HG02610 (cell line): Measurements from ENCODE around the gene ST3GAL3.
"Not testable (repeated sequence)": the region's sequence is repeated elsewhere in the genome, so short reads cannot be mapped to it uniquely, and the experiment has no call there.

Source experiments
- ATAC-seq: cut with Tn5 transposase; IDR thresholded peaks from one replicate; pipeline ENCODE4 v1.9.1; 2021; ENCODE audit warnings: mild to moderate bottlenecking, moderate library complexity; ENCODE audit not compliant: unreplicated experiment

The ST3GAL3 gene

DNA sequence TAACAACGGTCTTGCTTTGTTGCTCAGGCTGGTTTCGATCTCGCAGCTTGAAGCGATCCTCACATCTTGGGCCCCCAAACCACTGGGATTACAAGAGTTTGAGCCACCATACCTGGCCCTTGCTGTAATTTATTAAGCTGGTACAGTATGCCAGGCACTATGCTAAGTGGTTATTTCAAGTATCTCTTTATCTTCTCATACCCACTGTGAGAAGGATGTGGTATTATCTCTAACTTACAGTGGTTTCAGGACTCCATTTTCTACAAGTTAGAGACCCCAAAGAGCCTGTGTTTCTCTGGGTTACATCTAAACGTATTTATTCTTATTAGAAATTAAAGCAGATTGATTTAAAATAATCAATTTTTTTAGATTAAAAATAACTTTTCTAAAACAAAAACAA lies 8.1 kb upstream of the ST3GAL3 start:
- no peak for ATAC-seq

DNA sequence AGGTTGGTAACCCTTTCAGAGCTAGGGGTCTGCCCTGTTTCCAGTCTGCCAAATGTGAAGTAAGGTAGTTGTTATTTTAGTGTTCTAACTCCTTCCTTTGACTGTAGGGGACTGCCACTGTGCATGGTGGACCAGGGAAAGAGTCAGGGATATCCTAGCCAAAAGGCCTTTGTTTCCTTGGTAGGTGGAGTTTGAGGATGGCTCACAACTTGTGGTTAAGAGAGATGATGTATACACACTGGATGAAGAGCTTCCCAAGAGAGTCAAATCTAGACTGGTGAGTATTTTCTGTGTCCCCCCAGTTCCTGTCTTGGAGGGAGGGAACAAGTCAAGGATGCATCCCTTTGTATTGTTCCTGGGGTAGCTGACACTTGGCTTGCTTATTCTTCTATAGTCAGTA lies 3.5 kb upstream of the ST3GAL3 start:
- no peak for ATAC-seq

DNA sequence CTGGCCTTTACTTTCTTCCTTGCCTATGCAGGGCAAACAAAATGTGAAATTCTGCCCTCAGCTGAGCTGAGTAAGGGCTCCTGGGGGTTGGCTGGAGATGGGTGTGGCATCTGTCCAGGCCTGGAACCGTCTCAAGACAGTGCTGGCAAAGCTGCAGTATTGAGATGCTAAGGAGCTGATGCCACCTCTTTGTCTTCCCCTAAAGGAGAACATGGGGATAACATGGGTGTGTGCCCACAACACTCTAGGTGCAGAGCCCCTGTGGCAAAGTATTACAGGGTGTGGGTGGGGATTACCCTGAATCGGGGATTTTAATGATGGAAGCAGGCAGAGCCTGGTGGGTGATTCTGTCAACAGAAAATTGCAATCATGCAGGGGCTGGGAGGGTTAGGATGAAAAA lies 2.5 kb upstream of the ST3GAL3 start:
- ATAC-seq: no peak

DNA sequence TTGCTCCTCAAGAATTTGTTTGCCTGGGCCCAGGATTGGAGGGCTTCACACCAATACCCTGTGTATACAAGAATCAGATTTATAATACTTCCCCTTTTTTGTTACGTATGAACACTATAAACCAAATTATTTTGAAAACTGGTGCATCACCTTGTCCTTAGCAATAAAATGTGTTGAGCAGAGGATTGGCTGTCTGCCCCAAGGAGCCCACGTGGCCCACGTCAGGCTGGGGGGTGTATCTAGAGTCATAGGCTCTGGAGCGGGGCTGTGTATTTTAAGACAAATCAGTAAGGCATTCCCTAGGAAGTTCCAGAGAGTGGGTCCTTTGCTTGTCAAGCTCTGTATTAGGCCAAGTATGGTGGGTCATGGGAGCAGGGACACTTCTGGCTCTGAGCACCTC lies 2.0 kb upstream of the ST3GAL3 start:
- ATAC-seq: no peak

DNA sequence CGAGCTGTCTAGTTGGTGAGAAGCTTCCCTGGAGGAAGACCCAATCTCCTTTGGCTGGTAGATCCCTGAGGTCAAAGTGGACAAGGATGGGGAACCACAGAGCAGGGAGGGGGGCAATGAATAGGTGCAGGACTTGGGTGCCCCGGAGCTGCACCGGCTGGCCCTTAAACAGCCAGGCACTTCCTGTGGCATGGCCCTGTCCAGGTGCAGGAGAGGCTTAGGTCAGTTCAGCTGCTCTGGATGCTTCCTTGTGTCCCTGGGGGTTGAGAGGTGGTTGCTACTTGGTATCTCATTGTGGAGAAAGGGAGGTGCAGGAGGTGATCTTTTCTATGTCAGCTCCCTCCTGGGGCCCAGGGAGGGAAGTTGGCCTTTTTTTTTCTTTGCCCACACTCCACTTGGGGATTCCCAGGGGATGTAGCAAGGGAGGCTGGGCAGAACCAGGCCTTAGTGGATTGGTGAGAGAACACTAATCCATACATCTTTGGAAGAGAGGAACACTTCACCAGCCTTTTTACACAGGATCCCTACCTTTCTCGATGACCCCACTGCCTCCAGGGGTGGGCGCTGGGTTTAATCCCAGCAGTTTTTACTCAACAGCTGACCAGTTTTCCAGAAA lies 1.2 kb upstream of the ST3GAL3 start:
- ATAC-seq: no peak

DNA sequence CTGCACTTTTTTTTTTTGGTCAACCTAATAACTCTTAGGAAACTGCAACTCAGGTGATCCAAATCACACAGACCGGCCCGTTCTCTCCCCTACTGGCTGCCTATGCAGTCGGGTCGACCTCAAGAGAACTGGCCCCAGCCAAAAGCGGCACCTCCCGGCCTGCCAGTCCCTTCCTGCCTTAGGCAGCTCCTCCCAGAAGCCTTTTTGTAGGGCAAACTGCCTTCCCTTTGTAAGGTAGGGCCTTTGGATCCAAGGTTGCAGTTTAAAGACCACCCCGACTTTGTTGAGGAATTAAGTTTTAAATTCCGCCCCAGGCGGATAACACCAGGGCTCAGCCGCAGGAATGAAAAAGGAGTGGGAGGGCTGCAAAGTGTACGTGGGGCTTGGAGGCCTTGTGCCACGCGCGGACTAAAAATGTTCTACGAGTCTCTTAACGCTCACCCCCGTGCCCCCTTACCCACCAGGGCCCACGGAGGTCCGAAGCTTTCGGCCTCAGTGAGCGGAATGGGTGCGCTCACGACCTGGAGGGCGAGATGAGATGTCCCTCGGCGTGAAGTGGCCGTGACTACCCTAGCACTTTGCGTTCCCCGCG lies 642 bp upstream of the ST3GAL3 start:
- no peak for ATAC-seq

DNA sequence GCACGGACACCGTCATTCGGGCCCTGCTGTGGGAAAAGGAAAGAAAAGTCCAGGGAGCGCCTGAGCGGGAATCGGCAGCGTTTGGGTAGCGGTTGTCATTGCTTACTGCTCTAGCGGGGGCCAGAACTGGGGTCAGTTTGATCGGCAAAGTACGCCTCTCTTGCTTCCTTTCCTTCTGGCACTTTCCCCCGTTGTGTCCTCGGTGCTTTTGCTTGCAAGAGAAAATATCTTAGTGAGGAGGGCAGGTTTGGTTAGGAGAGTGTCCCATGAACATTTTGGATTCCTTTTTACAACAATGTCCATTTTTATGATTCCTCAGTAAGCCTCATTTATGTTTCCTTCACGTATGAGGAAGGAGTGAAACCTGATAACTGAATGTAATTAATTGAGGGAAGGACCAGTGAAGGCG lies 670 bp downstream of the ST3GAL3 start:
- ATAC-seq: no peak

DNA sequence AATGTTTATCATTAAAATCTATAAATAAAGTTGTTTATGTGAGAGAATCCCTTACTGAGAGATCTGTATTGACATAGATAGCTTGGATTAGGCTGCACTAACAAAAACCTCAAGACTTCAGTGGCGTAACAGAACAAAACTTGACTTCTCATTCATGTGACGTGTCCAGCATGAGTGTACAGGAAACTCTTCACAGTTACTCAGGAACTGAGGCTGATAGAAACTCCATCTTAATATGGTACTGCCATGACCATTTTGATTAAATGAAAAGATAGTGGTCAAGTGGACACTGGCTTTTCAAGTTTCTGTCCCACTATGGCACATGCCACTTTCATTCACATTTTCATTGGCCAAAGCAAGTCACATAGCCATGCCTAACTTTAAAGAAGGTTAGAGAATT lies 3.7 kb downstream of the ST3GAL3 start:
- no peak for ATAC-seq

DNA sequence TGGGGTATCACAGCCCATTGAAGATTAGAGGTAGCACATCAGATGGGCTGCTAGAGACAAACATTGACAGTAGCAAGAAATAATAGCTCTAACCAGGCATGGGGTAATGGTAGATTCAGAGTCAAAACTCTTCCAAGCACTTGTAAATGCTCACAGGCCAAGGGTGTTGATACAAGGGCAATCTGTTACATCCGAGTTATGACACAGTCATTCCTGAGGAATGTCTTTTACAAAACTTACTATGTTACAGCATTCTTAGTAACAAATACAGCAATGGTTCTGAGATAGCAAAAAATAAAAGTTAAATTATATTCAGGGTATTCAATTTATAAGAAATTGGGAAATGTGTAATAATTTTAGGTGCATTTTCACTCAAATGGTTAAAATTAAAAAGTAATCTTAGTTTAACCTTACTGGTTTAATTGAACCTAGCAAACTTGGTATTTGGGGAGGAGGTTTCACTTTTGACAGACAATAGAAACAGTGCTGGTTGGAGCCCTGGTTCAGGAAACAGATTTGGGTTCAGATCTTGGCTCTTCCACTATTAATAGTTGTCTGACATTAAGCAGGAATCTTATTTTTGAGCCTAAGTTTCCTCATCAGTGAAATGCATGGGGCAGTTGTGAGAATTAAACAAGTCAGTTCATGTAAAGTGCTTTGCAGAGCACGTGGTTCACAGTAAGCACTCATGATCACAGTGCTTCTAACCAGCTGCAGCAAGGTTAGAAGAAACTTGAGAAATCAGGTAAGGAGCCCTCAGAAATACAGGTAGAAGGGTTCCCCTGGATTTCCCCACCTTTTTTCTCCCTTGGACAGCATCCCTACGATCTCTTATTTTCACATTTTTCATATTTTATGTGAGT lies 4.4 kb downstream of the ST3GAL3 start:
- ATAC-seq: no peak

DNA sequence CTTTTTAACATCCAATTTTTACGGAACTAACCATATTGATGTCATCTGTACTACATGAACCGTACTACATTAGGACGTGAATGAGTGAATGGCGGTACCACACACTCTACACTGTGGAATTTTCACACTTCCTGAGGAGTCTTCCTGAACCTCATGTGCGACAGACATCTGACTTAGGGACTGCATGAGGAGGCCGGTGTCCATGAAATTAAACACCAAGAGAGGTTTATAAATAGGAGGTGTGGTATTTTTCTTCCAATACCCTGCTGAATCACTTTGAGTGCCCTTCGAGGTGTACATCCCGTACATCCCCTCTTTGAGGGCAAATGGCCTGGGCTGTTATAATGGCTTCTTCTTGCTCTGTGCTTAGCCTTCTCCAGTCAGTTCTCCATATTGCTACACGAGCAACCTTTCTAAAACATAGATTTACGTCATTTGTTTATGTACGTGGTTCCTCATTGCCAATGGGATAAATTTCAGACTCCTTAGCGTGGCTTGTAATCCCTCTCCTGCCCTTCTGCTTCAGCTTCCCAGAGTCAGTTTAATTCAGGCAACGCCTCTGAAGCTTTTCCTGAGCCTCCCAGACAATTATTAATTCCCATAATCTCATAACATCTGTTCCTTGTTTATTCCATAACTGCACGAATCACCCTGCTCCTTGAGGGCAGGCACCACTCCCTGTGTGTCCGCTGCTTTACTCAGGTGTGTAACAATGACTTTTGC lies 9.4 kb downstream of the ST3GAL3 start:
- ATAC-seq: no peak

DNA sequence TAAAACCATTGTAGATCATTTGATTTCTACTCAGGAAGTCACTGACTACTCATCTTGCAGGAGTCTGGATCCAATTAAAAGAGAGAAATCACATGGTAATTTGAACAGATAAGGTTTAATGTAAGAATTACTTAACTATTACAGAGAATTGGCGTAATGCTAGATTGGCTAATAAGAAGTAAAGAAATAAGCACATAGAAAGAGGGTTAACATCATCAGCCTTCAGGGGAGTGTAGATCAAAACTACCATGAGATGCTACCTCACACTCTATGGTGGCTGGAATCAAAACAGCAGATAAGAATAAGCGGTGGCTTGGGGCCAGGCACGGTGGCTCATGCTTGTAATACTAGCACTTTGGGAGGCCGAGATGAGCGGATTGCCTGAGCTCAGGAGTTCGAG lies 11.7 kb downstream of the ST3GAL3 start:
- no peak for ATAC-seq

DNA sequence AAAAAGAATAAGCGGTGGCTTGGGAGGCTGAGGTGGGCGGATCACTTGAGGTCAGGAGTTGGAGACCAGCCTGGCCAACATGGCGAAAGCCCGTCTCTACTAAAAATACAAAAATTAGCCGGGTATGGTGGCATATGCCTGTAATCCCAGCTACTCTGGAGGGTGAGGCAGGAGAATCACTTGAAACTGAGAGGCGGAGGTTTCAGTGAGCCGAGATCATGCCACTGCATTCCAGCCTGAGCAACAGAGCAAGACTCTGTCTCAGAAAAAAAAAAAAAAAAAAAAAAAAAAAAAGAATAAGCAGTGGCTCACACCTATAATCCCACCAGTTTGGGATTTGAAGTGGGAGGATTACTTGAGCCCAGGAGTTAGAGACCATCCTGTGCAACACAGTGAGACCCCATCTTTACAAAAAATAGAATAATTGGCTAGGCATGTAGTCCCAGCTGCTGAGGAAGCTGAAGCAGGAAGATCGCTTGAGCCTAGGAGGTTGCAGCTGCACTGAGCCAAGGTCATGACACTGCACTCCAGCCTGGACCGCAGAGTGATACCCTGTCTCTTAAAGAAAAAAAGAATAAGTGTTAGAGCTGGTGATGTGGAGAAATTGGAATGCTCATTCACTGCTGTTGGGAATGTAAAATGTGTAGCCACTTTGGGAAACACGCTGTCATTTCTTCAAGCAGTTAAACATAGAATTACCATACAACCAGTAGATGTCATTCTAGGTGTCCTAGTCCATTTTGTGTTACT lies 12.5 kb downstream of the ST3GAL3 start:
- not testable (repeated sequence) for ATAC-seq

DNA sequence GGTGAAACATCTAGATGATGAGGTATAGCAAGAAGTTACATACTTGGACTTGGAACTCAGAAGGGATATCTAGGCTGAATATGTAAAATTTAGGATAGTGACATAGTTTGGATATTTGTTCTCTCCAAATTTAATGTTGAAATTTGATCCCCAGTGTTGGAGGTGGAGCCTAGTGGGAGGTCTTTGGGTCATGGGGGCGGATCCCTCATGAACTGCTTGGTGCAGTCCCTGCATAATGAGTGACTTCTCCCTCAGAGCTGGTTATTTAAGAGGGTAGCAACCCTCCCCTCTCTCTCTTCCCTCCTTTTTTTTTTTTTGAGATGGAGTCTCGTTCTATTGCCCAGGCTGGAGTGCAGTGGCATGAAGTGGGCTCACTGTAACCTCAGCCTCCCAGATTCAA lies 15.5 kb downstream of the ST3GAL3 start:
- no peak for ATAC-seq

DNA sequence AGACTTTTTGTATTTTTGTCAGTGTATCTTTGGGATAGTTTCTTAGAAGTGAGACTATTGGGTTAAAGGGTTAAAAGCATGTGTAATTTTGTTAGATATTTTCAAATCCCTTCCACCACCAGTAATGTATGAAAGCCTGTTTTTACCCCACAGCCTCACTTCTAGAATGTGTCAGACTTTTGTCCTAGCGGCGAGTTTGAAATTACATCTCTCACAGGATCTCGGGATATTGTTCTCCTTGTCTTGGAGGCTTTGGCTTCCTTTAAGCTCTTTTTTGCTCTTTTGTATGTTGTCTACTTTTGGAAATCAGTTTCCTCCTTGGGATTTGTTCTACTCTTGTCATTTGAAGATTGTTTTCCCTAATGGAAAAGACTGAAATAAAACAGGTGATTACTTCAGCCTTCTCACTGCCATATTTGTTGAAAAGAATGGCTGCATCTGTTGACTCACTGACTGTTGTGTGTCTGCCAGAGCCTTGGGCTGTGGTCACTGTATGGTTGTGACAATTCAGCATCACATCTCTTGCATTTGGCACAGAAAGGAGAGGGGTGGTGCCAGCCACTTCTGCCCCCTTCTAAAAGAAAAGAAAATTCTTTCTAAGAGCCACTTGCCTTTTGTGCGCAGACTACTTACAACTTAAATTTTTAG lies 22.6 kb downstream of the ST3GAL3 start:
- ATAC-seq: no peak

DNA sequence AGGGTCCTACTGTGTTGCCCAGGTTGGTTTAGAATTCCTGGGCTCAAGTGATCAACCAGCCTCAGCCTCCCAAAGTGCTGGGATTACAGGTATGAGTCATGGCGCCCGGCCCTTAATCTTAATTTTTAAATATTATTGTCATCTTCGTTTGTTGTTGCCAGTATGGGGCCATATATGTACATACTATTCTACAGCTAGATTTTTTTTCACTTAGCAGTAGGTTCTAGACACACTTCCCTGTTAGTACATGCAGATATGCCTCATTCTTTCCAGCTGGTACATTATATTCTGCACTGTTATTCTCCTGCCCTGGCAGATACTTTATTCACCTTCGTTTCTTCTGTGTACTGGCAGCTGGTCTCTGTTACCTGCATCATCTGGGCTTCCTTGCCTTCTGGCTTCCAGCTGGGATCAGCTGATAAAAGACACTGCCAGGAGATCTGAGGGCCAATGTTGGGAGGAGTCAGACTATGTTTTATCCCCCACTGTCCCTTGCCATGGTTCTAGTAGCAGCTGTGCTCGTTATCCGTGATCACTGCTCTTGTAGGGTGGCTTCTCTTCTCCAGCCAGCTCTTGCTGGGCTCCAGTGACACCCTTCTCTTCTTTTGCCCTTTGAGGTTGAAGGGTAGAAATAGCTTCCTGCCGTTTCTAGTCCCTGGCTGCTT lies 24.7 kb downstream of the ST3GAL3 start:
- ATAC-seq: no peak

DNA sequence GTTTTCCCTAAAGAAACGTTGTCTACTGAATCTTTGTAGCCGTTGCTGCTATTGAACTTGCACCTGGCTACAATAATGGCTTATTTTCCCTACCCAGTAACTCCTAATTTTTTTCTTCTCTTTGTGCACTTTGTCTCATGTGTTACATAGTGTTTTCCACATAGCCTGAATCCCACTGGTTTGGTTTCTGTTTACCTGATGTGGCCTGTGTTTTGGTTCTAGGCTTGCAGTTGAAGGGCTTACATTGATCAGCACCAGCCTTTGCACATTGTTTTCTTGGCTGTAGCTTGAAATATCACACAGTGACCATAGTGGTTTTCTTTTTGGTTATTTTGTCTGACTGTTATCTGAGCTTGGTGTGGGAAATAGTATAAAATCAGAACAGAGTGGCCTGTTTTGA lies 29.5 kb downstream of the ST3GAL3 start:
- ATAC-seq: no peak

DNA sequence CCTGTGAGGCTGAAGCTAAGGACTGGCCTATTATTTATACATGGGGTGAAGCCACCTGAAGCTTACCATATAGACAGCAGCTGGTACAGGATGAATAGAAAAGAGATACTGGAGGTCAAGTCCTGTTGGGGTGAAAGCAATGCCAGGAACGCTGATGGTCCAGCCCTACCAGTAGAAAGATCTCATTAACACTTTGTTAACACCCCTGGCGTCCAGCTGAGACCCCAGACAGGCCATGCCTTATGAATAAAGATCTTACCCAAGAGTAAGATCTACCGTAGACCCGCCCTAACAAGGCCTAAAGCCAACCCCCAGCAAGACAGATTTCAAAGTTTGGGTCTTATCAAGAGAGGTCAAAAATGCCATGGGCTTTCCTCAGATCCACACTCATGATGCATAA lies 34.7 kb downstream of the ST3GAL3 start:
- no peak for ATAC-seq

DNA sequence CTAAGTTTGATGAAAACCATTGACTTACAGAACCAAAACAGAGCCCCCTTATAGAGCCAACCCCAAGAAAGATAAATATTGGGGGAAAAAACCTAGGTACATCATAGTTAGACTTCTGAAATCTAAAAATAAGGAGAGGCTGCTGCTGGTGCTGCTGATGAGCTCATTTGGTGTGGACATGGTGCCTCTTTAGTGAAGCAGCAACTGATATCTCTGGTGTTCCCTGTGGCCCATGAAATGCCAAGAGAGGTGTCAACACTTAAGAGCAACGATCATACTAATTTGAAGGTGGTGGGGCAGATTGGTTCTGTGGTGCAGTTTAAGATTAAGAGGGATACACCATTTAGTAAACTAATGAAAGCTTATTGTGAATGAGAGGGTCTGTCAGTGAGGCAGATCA lies 35.9 kb downstream of the ST3GAL3 start:
- ATAC-seq: no peak

DNA sequence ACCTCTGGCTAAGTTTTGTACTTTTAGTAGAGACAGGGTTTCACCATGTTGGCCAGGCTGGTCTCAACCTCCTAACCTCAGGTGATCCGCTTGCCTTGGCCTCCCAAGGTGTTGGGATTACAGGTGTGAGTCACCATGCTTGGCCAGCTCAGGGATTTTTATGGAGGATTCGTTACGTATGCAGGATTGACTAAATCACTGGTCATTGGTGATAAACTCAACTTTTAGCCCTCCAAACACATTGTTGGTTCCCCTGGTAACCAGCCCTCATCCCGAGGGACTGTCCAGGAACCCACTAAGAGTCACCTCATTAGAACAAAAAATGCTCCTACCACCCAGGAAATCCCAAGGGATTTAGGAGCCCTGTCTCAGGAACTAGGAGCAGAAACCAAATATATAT lies 40.4 kb downstream of the ST3GAL3 start:
- no peak for ATAC-seq

DNA sequence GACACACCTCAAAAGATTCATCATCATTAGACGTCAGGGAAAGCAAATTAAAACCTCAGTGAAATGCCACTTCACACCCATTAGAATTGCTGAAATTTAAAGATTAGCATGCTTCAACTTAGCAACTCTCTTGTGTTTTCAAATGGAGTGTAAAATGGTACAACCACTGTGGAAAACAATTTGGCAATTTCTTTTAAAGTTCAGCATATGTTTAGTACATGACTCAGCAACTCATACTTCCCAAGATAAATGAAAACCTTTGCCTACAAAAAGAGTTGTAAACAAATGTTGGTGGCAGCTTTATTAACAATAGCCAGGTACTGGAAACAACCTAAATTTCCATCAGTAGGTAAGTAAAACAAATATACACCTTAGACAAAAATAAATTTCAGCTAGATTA lies 42.7 kb downstream of the ST3GAL3 start:
- ATAC-seq: no peak
